ENCODE measurements around the gene ACRV1.
"Not testable (repeated sequence)": the region's sequence is repeated elsewhere in the genome, so short reads cannot be mapped to it uniquely, and the experiment has no call there.

The ACRV1 gene

DNA sequence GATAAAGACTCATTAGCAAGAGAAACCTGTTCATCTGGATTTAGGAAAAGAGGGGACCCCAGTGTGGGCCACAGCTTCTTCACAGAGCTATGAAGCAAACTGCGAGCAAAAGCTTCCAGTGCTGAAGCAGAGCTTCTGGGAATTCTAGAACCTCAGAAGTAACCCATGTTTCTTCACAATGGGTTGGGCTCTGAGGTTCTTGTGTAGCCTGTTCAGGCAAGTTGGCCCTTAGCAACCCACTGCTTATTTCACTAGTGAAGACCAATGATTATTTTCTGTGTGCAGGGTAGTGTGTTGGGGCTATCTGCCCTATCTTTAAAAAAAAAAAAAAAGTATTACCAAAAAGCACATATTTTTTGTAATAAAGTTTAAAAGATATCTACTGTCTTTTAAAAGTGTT is at the start of gene ACRV1:
ACRV1 (minus strand) TSS at position 101 of the 400 bp plus-strand sequence; CDS start at position 34, 67 bp downstream.
- FAIRE-seq = no peak

DNA sequence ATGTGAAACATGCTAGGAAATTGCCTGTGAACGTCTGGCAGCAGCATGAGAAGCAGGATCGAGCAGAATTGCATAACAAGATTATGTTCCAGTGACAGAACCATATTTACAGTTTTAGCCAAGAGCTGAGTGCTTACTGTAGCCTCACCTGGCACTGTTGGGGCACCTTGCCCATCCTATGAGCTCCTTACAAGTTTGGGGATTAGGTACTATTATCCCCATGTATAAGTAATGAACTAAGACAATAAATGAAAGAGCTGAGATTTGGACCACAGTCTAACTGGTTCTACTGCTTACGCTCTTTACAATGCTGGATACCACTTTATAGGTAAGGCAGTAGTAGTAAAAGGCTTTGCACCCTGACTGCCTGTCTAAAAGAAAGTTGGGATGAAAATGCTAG is 48.3 kb upstream of the ACRV1 start:
- no peak for FAIRE-seq

GRCh38 chr11:125724125-125724524 is 43.5 kb upstream of the ACRV1 start:
- FAIRE-seq = no peak

- FAIRE-seq = no peak
Observed at GRCh38 chr11:125720781-125721180, 40.1 kb upstream of the ACRV1 start.

- FAIRE-seq = not testable (repeated sequence)
Observed at GRCh38 chr11:125704686-125705085, 24.0 kb upstream of the ACRV1 start.

GRCh38 chr11:125701858-125702621 is 21.4 kb upstream of the ACRV1 start:
- no peak for FAIRE-seq

DNA sequence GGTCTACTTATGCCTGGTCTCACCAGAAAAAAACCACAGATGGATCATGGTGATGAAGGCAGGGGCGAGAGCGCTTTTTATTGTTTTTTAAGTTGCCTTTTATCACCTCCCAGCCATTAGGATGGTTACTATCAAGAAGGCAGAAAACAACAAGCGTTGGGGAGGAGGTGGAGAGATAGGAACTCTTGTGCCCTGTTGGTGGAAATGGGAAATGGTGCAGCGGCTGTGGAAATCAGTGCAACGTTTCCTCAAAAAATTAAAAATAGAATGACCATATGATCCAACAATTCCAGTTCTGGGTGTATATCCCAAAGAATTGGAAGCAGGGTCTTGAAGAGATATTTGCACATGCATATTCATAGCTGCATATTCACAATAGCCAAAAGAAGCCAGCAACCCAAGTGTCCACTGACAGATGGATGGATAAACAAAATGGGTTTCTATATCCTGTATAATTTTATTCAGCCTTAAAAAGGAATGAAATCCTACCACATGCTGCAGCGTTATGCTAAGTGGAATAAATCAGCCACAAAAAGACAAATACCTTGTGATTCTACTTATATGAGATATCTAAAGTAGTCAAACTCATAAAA is 20.5 kb upstream of the ACRV1 start:
- no peak for FAIRE-seq

GRCh38 chr11:125694951-125695350 is 14.3 kb upstream of the ACRV1 start:
- no peak for FAIRE-seq

DNA sequence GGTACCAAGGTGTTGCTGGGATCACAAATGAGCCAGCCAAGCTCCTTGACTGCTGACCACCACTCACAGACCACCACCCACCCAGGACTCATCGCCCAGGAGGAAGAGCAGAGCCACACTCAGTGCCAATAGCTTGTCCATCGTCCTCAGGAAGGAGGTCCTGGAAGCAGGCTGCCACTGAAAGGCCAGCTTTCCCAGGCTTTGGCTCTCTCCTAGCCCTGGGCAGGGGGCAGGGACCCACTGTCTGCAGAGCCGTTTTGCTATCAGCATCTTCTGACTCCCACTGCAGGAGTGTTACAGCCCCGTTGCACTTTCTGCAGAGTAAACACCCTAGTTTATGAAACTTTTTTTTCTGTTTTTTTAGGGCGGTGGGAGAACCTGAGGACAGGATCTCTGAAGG is 12.2 kb upstream of the ACRV1 start:
- FAIRE-seq = no peak

DNA sequence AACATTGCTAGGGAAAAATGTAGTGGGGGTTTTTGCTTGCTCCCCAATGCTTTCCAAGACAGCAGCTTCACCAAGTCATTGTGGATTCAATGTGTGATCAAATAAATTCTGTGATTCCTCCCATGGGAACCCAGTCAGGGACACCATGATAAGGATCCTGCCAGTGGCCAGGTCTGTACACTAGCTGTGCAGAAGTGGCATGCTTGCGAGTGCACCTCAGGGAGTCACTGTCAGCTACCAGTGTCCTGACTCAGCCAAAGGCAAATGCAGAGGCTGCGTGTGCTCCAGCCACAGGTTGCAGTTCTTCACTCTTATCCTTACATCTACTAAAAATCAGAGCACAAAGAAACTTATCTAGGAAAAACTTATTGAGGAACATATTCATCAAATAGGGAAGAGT is 9.4 kb upstream of the ACRV1 start:
- no peak for FAIRE-seq

- FAIRE-seq = no peak
Observed at GRCh38 chr11:125689274-125689859, 8.7 kb upstream of the ACRV1 start.

DNA sequence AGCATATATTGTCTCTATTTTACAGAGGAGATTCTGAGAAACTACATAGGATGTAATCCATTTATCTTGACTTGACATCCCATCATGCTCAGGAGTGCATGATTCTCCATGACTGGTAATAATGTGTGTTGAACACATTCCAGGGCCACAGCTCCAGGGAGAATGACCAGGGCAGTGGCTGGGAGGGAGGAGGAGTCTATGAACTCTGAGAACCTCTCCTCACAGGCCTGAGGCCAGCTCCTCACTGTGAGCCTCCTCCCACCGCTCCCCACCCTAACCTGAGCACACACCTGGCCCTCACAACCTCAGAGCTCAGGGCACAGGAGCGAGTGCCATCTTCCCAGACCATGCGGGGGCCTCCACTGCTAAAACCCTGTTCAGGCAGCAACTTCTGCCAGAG is 8.0 kb upstream of the ACRV1 start:
- FAIRE-seq = no peak

GRCh38 chr11:125688066-125688465 is 7.4 kb upstream of the ACRV1 start:
- FAIRE-seq = no peak

DNA sequence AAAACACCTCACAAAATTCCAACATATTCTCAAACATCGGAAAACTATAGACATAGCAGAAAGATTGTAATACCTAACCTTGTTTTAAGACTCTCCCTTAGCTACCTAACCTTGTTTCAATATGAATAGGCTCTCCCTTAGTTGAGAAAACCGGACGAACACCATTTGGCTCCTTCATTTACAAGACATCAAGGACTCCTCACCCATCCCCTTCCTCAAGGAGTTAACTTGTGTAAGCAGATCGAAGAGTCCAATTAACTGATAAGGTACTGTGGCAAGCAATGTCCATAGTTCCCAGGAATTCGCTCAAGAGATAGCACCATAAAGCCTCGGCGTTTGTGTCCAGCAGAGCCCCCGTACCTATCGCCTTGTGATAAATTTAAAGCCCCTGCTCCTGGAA is 4.6 kb upstream of the ACRV1 start:
- FAIRE-seq = no peak

DNA sequence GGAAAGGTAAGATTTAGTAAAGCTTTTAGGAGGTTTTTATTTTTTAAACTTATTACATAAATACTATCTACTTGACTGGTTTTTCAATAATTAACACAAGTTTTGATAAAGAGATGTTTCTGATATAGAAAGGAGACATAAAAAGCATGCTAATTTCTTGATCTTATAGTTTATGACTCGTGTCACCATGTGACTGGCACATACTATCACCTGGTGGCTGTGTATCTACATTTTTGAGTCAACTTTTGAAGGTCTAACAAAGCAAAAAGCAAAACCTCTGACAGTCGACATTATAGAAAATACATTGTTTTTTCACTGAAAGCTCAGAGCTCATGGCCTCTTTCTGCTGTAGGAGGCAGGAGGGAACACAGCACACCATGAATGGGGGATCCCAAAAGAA is 810 bp downstream of the ACRV1 start:
- FAIRE-seq = no peak

GRCh38 chr11:125679397-125679796 is 1.2 kb downstream of the ACRV1 start:
- FAIRE-seq = no peak

DNA sequence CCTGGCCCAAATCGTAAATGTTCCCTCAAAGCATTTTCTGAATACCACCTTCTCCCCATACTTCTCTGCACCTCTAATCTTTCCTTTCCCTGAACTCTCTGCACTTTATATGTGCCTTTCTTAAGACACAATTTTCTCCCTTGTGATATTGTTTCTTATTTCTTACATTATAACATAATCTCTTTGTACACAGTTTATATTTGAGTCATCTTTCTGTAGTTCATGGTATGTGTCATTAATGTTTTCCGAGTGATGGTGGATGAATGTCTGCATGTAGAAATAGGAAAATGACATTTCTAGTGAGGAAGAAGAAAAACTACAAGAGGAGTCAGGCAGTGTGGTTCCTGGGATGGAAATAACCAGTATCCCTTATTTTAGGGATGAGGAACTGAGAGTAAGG is 5.5 kb downstream of the ACRV1 start:
- no peak for FAIRE-seq

DNA sequence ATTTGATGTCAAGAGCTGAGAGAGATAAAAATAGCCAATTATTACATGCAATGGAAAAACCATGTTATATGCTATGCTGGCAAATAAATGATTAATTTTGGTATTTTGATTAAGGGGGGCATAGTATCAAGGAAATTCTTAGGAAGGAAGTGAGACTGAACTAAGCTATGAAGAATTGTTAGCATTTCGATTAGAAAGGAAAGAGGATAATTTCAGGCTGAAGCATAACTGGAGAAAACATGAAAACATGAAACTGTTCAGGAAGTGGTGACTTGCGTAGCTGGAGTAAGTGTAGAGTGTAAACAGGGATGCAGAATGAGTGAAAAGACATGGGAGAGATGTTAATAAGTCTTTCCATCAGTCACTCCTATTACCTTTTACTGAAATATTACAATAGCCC is 6.4 kb downstream of the ACRV1 start:
- FAIRE-seq = no peak

- FAIRE-seq = no peak
Observed at GRCh38 chr11:125671561-125671960, 9.1 kb downstream of the ACRV1 start.

- FAIRE-seq = no peak
Observed at GRCh38 chr11:125670172-125670571, 10.5 kb downstream of the ACRV1 start.

DNA sequence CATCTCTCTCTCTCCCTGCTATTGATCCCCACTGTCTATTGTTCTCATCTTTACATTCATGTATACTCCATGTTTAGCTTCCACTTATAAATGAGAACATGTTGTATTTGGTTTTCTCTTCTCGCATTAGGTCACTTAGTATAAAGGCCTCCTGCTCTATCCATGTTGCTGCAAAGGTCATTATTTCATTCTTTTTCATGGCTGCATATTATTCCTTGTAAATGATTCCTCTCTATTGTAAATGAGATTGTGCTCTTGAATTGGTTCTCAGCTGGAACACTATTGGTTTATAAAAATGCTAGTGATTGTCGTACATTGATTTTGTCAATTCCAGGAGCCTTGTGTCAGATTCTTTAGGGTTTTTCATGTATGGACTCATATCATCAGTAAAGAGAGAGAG is 13.5 kb downstream of the ACRV1 start:
- FAIRE-seq = no peak

DNA sequence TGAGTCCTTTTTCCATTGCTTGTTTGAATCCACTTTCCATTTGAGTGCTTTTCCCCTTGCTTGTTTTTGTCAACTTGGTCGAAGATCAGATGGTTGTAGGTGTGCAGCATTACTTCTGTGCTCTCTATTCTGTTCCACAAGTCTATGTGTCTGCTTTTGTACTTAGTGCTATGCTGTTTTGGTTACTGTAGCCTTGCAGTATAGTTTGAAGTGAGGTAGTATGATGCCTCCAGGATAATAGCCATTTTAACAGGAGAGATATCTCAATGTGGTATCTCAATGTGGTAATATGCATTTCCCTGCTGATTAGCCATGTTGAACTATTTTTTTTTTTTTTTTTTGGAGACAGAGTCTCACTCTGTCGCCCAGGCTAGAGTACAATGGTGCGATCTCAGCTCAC is 16.7 kb downstream of the ACRV1 start:
- no peak for FAIRE-seq

DNA sequence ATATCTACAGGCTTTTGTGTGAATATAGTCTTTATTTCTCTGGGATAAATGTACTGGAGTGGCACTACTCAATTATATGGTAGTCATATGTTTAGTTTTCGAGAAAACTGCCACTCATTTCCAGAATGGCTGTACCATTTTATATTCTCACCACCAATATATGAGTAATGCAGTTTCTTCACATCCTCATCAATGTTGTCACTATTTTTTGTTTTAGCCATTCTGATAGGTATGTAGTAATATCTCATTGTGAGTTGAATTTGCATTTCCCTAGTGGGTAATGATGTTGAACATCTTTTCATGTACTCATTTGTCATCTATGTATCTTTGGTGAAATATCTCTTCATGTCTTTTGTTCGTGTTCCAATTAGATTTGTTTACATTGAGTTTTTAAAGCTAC is 18.0 kb downstream of the ACRV1 start:
- FAIRE-seq = no peak

DNA sequence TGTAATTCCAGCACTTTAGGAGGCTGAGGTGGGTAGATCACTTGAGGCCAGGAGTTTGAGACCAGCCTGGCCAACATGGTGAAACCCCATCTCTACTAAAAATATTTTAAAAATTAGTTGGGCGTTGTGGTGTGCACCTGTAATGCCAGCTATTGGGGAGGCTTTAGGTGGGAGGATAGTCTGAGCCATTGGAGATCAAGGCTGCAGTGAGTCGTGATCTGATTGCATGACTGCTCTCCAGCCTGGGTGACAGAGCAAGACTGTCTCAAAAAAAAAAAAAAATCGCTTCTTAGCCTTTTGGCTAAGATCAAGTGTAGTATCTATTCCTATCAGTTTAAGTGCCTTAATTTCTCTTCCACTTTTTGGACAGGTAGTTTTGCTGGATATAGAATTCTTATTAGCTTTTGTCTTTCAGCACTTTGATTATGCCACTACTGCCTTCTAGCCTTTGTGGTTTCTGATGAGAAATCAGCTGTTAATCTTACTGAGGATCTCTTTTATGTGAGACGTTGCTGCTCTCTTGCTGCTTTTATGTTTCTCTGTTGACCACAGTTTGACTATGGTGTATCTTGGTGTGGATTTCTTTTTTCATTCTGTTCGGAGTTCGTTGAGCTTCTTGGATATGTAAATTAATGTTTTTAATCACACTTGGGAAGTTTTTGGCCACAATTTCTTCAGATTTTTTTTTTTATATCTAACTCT is 31.0 kb downstream of the ACRV1 start:
- FAIRE-seq = no peak
